ENCODE results near the gene KLHDC2. TPM values are rescaled to one million over a fixed set of nuclear protein-coding genes. Genes with fewer than 3 reads are reported as not detected.
"Not testable (repeated sequence)": the region's sequence is repeated elsewhere in the genome, so short reads cannot be mapped to it uniquely, and the experiment has no call there.

KLHDC2 gene
- total RNA-seq, 1 experiment from 2014 or later, result 42.2 TPM

- DNase-seq (ENCODE audit: low spot score), result no peak
These were observed 10.5 kb downstream of the KLHDC2 start for GRCh38 chr14:49778421-49778820.

GRCh38 chr14:49781040-49781439 lies 13.1 kb downstream of the KLHDC2 start:
- DNase-seq (ENCODE audit: low spot score), result not testable (repeated sequence)

- no peak for DNase-seq (ENCODE audit: low spot score)
These were observed 15.6 kb downstream of the KLHDC2 start for GRCh38 chr14:49783394-49784014.

- DNase-seq (ENCODE audit: low spot score), result no peak
These were observed 18.4 kb downstream of the KLHDC2 start for GRCh38 chr14:49786315-49786714.

GRCh38 chr14:49792618-49793017 lies 24.7 kb downstream of the KLHDC2 start:
- no peak for DNase-seq (ENCODE audit: low spot score)

GRCh38 chr14:49796025-49796424 lies 28.1 kb downstream of the KLHDC2 start:
- no peak for DNase-seq (ENCODE audit: low spot score)

- DNase-seq (ENCODE audit: low spot score), result no peak
These were observed 40.8 kb downstream of the KLHDC2 start for GRCh38 chr14:49808780-49809179.

- not testable (repeated sequence) for DNase-seq (ENCODE audit: low spot score)
These were observed 48.2 kb downstream of the KLHDC2 start for GRCh38 chr14:49816118-49816517.

GRCh38 chr14:49816844-49817243 lies 48.9 kb downstream of the KLHDC2 start:
- no peak for DNase-seq (ENCODE audit: low spot score)

GRCh38 chr14:49820176-49820575 lies 52.2 kb downstream of the KLHDC2 start:
- no peak for DNase-seq (ENCODE audit: low spot score)

GRCh38 chr14:49828640-49829039 lies 60.7 kb downstream of the KLHDC2 start:
- no peak for DNase-seq (ENCODE audit: low spot score)

Other genes starting within 250 kb of the KLHDC2 start
- 1,242 and 2,235 TPM in 2 replicates for gene RPS29, start 181.8 kb upstream of the KLHDC2 start, total RNA-seq (2014; rRNA removed; shearing (Covaris generic))
- 48.7 and 53.1 TPM in 2 replicates for gene LRR1, start 169.2 kb upstream of the KLHDC2 start, total RNA-seq (2014; rRNA removed; shearing (Covaris generic))
- 170 and 223 TPM in 2 replicates for gene RPL36AL, start 147.5 kb upstream of the KLHDC2 start, total RNA-seq (2014; rRNA removed; shearing (Covaris generic))
- 69.4 and 87.3 TPM in 2 replicates for gene MGAT2, start 147.4 kb upstream of the KLHDC2 start, total RNA-seq (2014; rRNA removed; shearing (Covaris generic))
- 8.8 and 10.1 TPM in 2 replicates for gene DNAAF2, start 132.9 kb upstream of the KLHDC2 start, total RNA-seq (2014; rRNA removed; shearing (Covaris generic))
- gene POLE2, start 79.9 kb upstream of the KLHDC2 start, total RNA-seq (2014; rRNA removed; shearing (Covaris generic)), result 9.4 and 25.8 TPM in 2 replicates
- gene KLHDC1, start 75.0 kb upstream of the KLHDC2 start, total RNA-seq (2014; rRNA removed; shearing (Covaris generic)), result 0.05 and 1.3 TPM in 2 replicates
- gene NEMF, start 84.6 kb downstream of the KLHDC2 start, total RNA-seq (2014; rRNA removed; shearing (Covaris generic)), result 24.1 and 33.2 TPM in 2 replicates
- 51.6 and 51.9 TPM in 2 replicates for gene ARF6, start 124.9 kb downstream of the KLHDC2 start, total RNA-seq (2014; rRNA removed; shearing (Covaris generic))

All from A172 (cell line).